Fibroblast of upper back skin (primary cell): Measurements from ENCODE around the gene MTIF2.
"Not testable (repeated sequence)": the region's sequence is repeated elsewhere in the genome, so short reads cannot be mapped to it uniquely, and the experiment has no call there.

ENCODE experiments used
- DNase-seq: peaks from one replicate; pipeline ENCODE4 v3.0.0-alpha.2; 2013

The MTIF2 gene

GRCh38 chr2:55239656-55240222, 29.3 kb downstream of the MTIF2 start:
- no peak for DNase-seq

GRCh38 chr2:55236992-55237543, 32.0 kb downstream of the MTIF2 start:
- DNase-seq, result no peak

DNA sequence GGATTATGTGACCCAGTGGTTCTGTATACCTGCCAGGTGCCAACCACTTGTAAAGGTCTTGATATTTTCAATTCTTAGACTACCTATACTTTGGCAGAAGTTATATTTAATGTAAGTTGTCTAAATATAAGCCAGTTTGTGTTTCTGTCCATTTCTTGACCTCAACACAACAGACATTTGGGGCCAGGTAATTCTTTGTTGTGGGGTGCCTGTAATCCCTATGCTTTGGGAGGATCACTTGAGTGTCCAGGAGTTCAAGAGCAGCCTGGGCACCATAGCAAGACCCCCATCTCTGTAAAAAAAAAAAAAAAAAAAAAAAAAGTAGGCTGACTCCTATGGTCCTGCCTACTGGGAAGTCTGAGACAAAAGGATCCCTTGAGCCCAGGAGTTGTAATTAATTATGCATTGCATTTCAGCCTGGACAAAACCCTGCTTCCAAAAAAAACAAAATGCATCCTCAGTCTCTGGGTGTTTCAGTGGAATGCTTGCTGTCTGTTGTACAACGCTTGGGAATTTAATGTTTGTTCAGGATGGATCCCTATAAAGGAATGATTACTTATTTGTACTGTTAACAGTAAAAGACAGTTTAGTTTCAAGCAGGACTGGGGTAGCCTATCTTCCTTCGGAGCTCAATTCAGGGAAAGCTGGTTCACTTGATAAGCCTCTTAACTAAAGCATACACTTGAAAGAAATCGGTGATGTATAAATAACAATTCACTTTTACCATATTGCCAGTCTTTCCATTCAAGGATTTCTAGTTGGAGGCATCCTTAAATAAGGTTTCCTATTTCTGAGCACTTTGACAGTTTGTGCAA, 33.1 kb downstream of the MTIF2 start:
- no peak for DNase-seq

DNA sequence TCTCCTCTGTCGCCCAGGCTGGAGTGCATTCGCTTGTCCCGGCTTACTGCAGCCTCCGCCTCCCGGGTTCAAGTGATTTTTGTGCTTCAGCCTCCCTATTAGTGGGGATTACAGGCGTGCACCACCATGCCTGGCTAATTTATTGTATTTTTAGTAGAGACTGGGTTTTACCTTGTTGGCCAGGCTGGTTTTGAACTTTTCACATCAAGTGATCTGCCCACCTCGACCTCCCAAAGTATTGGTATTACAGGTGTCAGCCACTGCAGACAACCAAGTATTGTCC, 35.4 kb downstream of the MTIF2 start:
- DNase-seq, result no peak

DNA sequence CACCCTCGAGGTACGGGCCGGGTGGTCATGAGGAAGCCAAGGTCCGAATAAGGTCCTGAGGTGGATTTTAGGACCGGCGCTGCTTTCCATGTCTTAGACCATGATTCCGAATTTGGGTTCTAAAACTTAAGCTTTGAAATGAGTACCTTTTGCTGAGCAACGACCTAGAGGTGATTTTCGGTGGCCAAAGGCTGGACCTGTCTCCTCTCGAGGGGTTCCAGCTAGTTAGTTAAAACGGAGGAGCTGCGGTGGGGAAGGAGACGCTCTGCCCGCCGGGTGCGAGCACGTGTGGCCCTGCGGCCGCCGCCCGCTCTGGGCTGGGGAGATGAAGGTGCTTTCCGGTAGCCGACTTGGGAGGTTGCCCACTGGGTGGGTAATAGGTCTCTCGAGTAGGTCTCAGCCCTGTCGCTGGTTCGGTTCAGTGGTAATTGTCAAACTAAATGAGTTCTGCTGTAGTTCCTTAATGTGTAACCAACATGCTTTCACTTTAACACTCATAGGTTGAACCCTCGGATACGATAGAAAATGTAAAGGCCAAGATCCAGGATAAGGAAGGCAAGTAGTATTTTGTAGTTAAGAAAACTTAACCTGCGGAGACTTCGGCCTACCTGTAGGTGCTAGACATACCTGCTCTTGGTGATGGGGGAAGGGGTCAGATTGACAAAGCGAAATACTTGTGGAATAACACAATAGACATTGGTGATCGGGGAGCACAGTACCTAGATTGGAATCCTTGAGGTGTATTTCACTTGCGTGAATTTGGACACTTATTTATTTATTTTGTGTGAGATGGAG, 36.0 kb downstream of the MTIF2 start:
- peak; percentile 19 for DNase-seq

GRCh38 chr2:55232084-55232862, 36.8 kb downstream of the MTIF2 start, which contains the start of the genes CLHC1 and RPS27A:
CLHC1 (minus strand) TSS chr2:55232293; CDS start chr2:55222411, 9,882 bp downstream.
RPS27A (plus strand) TSS chr2:55232688; CDS start chr2:55232825, 137 bp downstream.
- peak; percentile 94 for DNase-seq

DNA sequence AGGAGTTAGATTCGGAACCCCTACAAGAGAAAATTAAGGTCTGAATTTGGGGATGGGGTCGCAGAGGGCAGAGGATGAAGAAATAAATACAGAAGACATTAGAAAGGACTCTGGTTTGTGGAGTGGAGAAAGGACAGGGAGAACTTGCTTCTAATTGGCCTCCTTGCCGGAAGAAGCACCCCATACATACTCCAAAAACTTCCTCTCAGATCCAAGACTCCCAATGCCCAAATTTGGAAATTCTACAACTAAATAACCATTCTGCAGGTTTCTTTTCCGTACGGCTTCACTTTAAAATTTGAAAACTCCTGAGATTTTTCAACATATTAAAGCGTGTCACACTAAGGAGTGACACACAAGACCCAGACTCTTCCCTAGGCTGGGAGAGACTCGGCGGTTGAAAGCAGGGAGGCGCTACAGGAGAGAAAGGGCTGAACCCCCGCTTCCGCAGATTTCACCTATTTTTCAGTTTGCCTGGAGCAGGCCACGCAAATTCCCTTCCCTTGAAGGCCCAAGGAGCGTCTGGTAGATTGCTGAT, 37.4 kb downstream of the MTIF2 start:
- no peak for DNase-seq

- DNase-seq, result no peak
These were observed 38.5 kb downstream of the MTIF2 start for GRCh38 chr2:55230551-55230950.

GRCh38 chr2:55229221-55229620, 39.8 kb downstream of the MTIF2 start:
- DNase-seq, result no peak

GRCh38 chr2:55228226-55228563, 40.8 kb downstream of the MTIF2 start:
- DNase-seq, result no peak

DNA sequence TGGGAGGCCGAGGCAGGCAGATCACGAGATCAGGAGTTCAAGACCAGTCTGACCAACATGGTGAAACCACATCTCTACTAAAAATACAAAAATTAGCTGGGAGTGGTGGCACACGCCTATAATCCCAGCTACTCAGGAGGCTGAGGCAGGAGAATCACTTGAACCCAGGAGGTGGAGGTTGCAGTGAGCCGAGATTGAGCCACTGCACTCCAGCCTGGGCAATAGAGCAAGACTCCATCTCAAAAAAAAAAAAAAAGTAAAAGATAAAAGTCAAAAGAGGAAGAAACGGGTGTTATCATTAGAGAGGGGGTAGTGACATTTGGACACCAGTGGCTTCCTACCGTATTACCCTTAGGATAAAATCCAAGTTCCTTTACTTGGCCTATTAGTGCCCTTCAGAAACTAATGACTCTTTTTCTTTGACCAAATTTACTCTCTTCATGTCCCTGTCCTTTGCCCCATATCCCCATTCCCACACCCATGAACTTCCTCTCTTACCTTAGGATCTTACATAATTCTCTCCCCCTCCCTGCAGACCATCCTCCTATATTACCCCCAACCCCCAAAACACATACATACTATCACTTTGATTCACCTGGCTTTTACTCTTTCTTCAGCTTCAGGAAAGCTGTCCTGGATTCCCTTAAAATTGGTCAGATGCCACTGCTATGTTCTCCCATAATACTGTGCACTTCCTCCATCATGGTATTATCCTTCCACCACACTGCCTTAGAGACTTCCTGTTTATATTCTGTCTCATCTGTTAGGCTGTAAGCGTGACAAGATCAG, 41.4 kb downstream of the MTIF2 start:
- DNase-seq, result not testable (repeated sequence)

DNA sequence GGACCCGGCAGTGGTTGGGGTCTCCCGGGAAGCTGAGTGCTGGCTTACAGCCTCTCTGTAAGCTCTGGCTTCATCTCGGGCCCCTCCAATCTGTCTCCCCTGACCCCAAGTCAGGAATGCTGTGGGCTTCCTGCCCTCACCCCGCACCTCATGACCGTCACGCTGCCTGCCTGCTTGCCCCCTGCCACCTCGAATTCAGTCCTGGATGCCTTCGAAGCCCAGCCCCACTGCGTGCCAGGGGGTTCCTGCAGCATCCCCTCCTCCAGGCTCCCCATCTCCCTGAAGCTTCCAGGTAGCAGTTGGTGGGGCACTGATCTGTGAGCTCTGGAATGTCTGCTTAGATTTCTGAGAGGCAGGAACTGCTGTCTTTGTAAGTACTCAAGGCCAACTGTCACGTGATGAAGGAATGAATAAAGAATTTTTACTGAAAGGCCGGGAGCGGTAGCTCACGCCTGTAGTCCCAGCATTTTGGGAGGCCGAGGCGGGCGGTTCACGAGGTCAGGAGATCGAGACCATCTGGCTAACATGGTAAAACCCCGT, 43.5 kb downstream of the MTIF2 start:
- no peak for DNase-seq

- DNase-seq, result no peak
These were observed 44.2 kb downstream of the MTIF2 start for GRCh38 chr2:55224761-55225261.

DNA sequence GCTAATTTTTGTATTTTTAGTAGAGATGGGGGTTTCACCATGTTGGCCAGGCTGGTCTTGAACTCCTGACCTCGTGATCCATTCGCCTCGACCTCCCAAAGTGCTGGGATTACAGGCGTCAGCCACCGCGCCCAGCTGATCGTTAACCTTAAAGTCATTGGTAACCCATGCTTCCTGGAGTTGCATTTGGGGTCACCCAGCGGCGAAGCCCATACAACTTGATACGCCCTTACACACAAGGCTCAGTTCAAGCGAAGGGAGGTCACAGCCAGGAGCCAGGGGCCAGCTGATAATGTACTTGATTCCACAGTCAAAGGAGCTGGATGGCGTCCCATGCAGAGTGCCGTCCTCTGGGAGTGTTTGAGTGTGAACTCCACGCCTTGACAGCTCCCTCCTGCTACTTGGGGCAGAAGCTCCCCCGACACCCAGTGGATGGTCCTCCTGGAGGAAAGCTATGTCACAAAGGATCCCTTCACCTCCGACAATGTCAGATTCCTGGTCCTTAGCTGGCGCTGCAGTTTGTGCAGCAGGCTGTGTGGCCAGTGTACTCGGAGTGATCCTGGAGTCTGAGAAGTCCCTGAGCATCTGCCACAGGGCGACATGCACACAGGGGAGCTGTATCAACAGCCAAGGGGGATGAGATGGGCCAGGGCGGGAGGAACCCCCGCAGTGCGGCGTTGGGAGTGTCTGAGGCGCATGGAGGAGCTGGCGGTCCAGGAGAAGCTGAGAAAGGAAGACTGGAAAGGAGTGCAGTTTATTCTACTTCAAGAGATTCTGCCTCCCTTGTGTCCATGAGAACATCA, 44.9 kb downstream of the MTIF2 start:
- no peak for DNase-seq

GRCh38 chr2:55213822-55214221, 55.2 kb downstream of the MTIF2 start:
- DNase-seq, result no peak

DNA sequence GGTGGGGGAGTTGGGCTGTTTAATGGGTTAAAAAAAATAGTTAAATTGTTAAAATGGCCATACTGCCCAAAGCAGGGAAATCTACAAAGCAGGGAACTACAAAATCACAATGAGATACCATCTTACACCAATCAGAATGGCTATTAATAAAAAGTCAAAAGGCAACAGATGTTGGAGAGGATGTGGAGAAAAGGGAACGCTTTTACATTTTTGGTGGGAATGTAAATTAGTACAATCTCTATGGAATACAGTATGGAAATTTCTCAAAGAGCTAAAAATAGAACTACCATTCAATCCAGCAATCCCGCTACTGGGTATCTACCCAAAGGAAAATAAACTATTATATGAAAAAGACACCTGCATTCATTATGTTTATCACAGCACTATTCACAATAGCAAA, 64.1 kb downstream of the MTIF2 start:
- DNase-seq, result no peak

DNA sequence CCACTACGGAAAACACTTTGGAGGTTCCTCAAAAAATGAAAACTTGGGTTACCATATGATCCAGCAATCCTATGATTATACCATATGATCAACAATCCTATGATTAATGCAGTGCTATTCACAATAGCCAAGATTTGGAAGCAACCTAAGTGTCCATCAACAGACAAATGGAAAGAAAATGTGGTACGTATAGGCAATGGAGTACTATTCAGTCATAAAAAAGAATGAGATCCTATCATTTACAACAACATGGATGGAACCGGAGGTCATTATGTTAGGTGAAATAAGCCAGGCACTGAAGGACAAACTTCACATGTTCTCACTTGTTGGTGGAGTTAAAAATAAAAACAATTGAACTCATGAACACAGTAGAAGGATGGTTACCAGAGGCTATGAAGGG, 64.5 kb downstream of the MTIF2 start:
- no peak for DNase-seq

DNA sequence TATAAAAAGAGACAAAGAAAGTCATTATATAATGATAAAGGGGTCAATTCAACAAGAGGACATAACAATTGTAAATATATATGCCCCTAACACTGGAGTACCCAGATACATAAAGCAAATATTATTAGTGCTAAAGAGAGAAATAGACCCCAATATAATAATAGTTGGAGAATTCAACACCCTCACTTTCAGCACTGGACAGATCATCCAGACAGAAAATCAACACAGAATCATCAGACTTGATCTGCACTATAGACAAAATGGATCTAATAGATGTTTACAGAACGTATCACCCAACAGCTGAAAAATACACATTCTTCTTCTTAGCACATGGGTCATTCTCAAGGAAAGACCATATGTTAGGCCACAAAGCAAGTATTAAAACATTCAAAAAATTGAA, 68.6 kb downstream of the MTIF2 start:
- DNase-seq, result no peak

- DNase-seq, result no peak
These were observed 72.5 kb downstream of the MTIF2 start for GRCh38 chr2:55196526-55196925.

DNA sequence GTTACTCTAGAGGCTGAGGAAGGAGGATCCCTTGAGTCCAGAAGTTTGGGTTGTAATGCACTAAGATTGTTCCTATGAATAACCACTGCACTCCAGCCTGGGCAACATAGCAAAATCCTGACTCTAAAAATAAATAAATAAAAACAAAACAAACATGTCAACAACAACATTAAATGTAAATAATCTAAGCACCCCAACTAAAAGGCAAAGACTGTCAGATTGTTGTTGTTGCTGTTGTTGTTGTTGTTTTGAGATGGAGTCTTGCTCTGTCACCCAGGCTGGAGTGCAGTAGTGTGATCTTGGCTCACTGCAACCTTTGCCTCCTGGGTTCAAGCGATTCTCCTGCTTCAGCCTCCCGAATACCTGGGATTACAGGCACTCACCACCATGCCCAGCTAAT, 77.1 kb downstream of the MTIF2 start:
- not testable (repeated sequence) for DNase-seq
